IMR-90 (cell line): ENCODE data around the gene ASTN2. TPM values are rescaled to one million over a fixed set of nuclear protein-coding genes. Genes with fewer than 3 reads are reported as not detected.

ENCODE experiments used
- ATAC-seq: fragments of 200-7000 bp; cut with Tn5 transposase; 2 replicates; pipeline ENCODE4 v1.9.1; 2020; ENCODE audit warnings: low read depth, mild to moderate bottlenecking, moderate library complexity
- BruUV-seq: library from RNA; stranded (reverse); fragments of 400-500 nt; replicated peaks from 2 replicates; lab custom pipeline; 2021; lab: Mats Ljungman, UMichigan
- CTCF ChIA-PET: fragments of 300-600 bp; formaldehyde crosslinking; extraction: SDS; loops from one replicate; lab custom pipeline; 2021; ENCODE audit warnings: antibody characterized with exemption; lab: Yijun Ruan, JAX
- POLR2A ChIA-PET: fragments of 300-600 bp; sonication (Branson Sonifier 250); formaldehyde crosslinking; loops from one replicate; lab custom pipeline; 2022; ENCODE audit warnings: antibody characterized with exemption; ENCODE audit not compliant: unreplicated experiment; lab: Charles Lee
- DNase-seq: peaks from one replicate; pipeline ENCODE4 v3.0.0; 2013
- H2AFZ ChIP-seq: replicated peaks from 2 replicates; pipeline ENCODE3; 2013; ENCODE audit warnings: low read length, mild to moderate bottlenecking; ENCODE audit not compliant: poor library complexity
- H2AK5ac ChIP-seq: 2 replicates; pipeline ENCODE4 v1.6.1; 2013; ENCODE audit warnings: low read depth, low read length, inconsistent platforms
- H2AK9ac ChIP-seq: replicated peaks from 2 replicates; pipeline ENCODE3; 2013; ENCODE audit warnings: mild to moderate bottlenecking, low read depth, low read length, moderate library complexity; ENCODE audit not compliant: poor library complexity
- H2BK120ac ChIP-seq: 2 replicates; pipeline ENCODE4 v1.6.1; 2013; ENCODE audit warnings: low read depth, low read length, inconsistent platforms
- H2BK15ac ChIP-seq: 3 replicates; pipeline ENCODE4 v1.6.1; 2013; ENCODE audit warnings: low read depth, low read length, inconsistent platforms
- H2BK20ac ChIP-seq: 2 replicates; pipeline ENCODE4 v1.6.1; 2013; ENCODE audit warnings: low read depth, mild to moderate bottlenecking, inconsistent platforms, low read length, moderate library complexity
- H2BK5ac ChIP-seq: 2 replicates; pipeline ENCODE4 v1.6.1; 2013; ENCODE audit warnings: mild to moderate bottlenecking, low read depth, low read length, inconsistent platforms; ENCODE audit not compliant: poor library complexity, severe bottlenecking
- H3K14ac ChIP-seq: replicated peaks from 2 replicates; pipeline ENCODE4 v1.6.1; 2013; ENCODE audit warnings: low read depth, low read length, inconsistent platforms
- H3K18ac ChIP-seq: 2 replicates; pipeline ENCODE4 v1.6.1; 2013; ENCODE audit warnings: low read depth, low read length, control low read depth
- H3K23ac ChIP-seq: 2 replicates; pipeline ENCODE4 v1.6.1; 2013; ENCODE audit warnings: low read depth, low read length, inconsistent platforms
- H3K27ac ChIP-seq: 2 replicates; pipeline ENCODE4 v1.5.1; 2013; ENCODE audit warnings: mild to moderate bottlenecking, control low read depth, low read length; ENCODE audit not compliant: insufficient read depth
- H3K27me3 ChIP-seq: 2 replicates; pipeline ENCODE4 v1.6.1; 2013; ENCODE audit warnings: low read length; ENCODE audit not compliant: control insufficient read depth, insufficient read depth
- H3K36me3 ChIP-seq: 2 replicates; pipeline ENCODE4 v1.6.1; 2013; ENCODE audit warnings: low read length, mixed read lengths; ENCODE audit not compliant: control insufficient read depth, insufficient read depth
- H3K4ac ChIP-seq: 2 replicates; pipeline ENCODE4 v1.6.1; 2013; ENCODE audit warnings: low read depth, low read length, inconsistent platforms
- H3K4me1 ChIP-seq: 2 replicates; pipeline ENCODE4 v1.6.1; 2013; ENCODE audit warnings: low read length, mixed read lengths; ENCODE audit not compliant: control insufficient read depth, insufficient read depth
- H3K4me2 ChIP-seq: 2 replicates; pipeline ENCODE4 v1.6.1; 2013; ENCODE audit warnings: low read depth, mild to moderate bottlenecking, control low read depth, low read length, moderate library complexity
- H3K4me3 ChIP-seq: 2 replicates; pipeline ENCODE4 v1.5.1; 2013; ENCODE audit warnings: low read depth, mild to moderate bottlenecking, control low read depth, low read length, moderate library complexity; ENCODE audit not compliant: insufficient read depth
- H3K56ac ChIP-seq: 2 replicates; pipeline ENCODE4 v1.6.1; 2013; ENCODE audit warnings: low read length, inconsistent platforms; ENCODE audit not compliant: insufficient read depth; ENCODE audit errors: extremely low read depth
- H3K79me1 ChIP-seq, 2 experiments: 2 replicates each; pipeline ENCODE4 v1.6.1; 2013; ENCODE audit warnings: low read length in 2 of 2, inconsistent platforms in 1 of 2, low read depth in 1 of 2
- H3K9ac ChIP-seq: 2 replicates; pipeline ENCODE4 v1.6.1; 2013; ENCODE audit warnings: low read depth, low read length, control low read depth
- H3K9me1 ChIP-seq: 2 replicates; pipeline ENCODE4 v1.6.1; 2013; ENCODE audit warnings: low read length, inconsistent platforms; ENCODE audit not compliant: insufficient read depth
- H3K9me3 ChIP-seq: 2 replicates; pipeline ENCODE4 v1.6.1; 2013; ENCODE audit warnings: low read length; ENCODE audit not compliant: control insufficient read depth, insufficient read depth
- H4K20me1 ChIP-seq: 2 replicates; pipeline ENCODE4 v1.6.1; 2013; ENCODE audit warnings: low read length, inconsistent platforms; ENCODE audit not compliant: insufficient read depth
- H4K5ac ChIP-seq: 2 replicates; pipeline ENCODE4 v1.6.1; 2013; ENCODE audit warnings: mild to moderate bottlenecking, low read depth, low read length, control low read depth
- H4K8ac ChIP-seq, 2 experiments: 2 replicates each; pipeline ENCODE4 v1.6.1; 2013; ENCODE audit warnings: low read depth in 2 of 2, low read length in 2 of 2, control low read depth in 1 of 2, inconsistent platforms in 1 of 2
- H4K91ac ChIP-seq: 2 replicates; pipeline ENCODE4 v1.6.1; 2013; ENCODE audit warnings: low read depth, low read length, inconsistent platforms; ENCODE audit not compliant: insufficient read depth
- RAD21 ChIP-seq: IDR thresholded peaks from 2 replicates; pipeline ENCODE4 v1.6.1; 2012; ENCODE audit warnings: low read length, improper control_type of control experiment
- SMC3 ChIP-seq: fragments of 150-350 bp; IDR thresholded peaks from 2 replicates; pipeline ENCODE4 v1.6.1; 2016; ENCODE audit warnings: low read depth, mild to moderate bottlenecking, antibody characterized with exemption, low read length, moderate library complexity
- WGBS, 2 experiments: methylation state at CpG; one replicate each; pipeline versions ENCODE4 v1.1.5 to v1.1.7; 2013; ENCODE audit warnings: missing lambda C conversion rate in 2 of 2; ENCODE audit not compliant: insufficient read length in 1 of 2; ENCODE audit errors: extremely low coverage in 2 of 2; 5-methylcytosine and 5-hydroxymethylcytosine counted together
- dilution Hi-C: fragments of 300-500 bp; cut with HindIII; formaldehyde crosslinking; loops from one replicate; pipeline ENCODE4 v1.14.3; 2018; ENCODE audit warnings: low sequenced_read_pairs; ENCODE audit not compliant: unreplicated experiment
- in situ Hi-C: fragments of 300-500 bp; cut with MboI; formaldehyde crosslinking; loops from 3 replicates; pipeline ENCODE4 v1.14.3; 2019; ENCODE audit warnings: low sequenced_read_pairs, inconsistent platforms, mixed read lengths
- intact Hi-C: fragments of 100-400 bp; cut with micrococcal nuclease; formaldehyde crosslinking; loops from 2 replicates; pipeline ENCODE4 v1.10.0; 2022
- polyA plus RNA-seq, 3 experiments: library from polyadenylated mRNA; depleted of rRNA; stranded (reverse); fragments of >200 nt; gene quantifications; 2 replicates each; pipeline ENCODE4 v1.2.3, GENCODE V29; 2012; ENCODE audit warnings: low replicate concordance in 1 of 3
- total RNA-seq: library from RNA; depleted of rRNA; stranded (reverse); fragments of >200 nt; gene quantifications from 2 replicates; pipeline ENCODE4 v1.2.3, GENCODE V29; 2012
- TF ChIP-seq, protein P1 (sequence below): fragments of 150-350 bp; IDR thresholded peaks from 2 replicates; pipeline ENCODE4 v1.6.1; 2017; ENCODE audit warnings: mild to moderate bottlenecking, antibody characterized with exemption, low read length, low read depth

Gene ASTN2
- total and polyA plus RNA-seq, 2 of the 4 experiments (the other 2 are of a cell fraction): 3.8 to 6.8 TPM

DNA sequence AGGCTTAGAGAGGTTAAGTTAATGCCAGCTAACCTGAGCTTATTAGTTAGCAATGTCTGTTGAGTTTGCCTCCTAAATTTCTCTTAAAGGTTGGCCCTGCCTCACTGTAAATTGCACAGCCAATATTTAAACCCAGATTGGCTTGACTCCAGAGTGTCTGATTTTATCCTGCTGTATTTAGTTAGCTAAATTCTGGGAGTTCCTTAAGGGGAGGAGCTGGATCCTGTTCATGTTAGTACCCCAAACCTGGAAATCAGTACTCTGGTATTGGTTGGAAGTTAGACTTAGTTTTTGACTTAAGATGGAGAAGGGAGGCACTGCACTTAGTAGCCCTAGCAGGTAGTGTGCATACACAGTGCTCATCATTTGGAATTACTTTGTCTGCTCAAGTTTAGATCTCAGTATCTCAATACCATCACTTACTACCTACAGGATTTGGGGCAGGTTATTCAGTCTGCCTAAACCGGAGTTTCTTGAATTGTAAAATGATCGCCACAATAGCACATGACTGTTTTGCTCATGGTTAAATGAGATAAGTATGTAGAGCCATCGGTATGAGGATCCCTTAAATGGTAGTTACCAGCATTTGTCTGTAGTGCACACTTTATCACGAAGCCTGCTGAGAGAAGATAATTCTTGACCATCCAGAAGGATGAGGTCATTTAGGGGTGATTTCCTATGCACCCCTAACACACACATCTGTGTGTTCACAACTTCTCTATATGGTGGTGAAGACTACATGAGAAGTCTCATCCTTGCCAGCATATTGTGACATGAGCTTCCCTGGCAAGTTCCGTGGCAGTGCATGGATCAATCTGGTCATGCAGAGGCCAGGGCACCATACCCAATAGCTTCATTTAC, 992.5 kb downstream of the ASTN2 start:
- Histone ChIP-seq H4K5ac (no peak overlapping the region), H4K8ac (no peak overlapping the region), H3K23ac (no peak overlapping the region), H3K4me2 (no peak overlapping the region), H3K4ac (no peak overlapping the region), H2BK120ac (no peak overlapping the region), H3K56ac (no peak overlapping the region), H3K18ac (no peak overlapping the region), H3K79me1 (no peaks in the 10 kb centered on the region), H3K27ac (no peak overlapping the region), H3K4me3 (no peak overlapping the region), H4K91ac (no peak overlapping the region), H2AFZ (no peak overlapping the region), H3K9me3 (no peaks in the 10 kb centered on the region), H3K27me3 (no peaks in the 10 kb centered on the region), H3K14ac (no peak overlapping the region), H4K20me1 (no peaks in the 10 kb centered on the region), H3K36me3 (no peaks in the 10 kb centered on the region), H2AK5ac (no peak overlapping the region), H3K9ac (no peak overlapping the region), H3K4me1 (no peaks in the 10 kb centered on the region), H2BK15ac (no peak overlapping the region), H2BK5ac (no peak overlapping the region), H3K9me1 (no peaks in the 10 kb centered on the region), H2AK9ac (no peak overlapping the region), H2BK20ac (no peak overlapping the region)
- intact Hi-C loops: no loop called here
- ATAC-seq (no peak), DNase-seq (no peak)
- POLR2A ChIA-PET: no interaction called here
- no peak for TF ChIP-seq SMC3
- TF ChIP-seq, protein P1, sequence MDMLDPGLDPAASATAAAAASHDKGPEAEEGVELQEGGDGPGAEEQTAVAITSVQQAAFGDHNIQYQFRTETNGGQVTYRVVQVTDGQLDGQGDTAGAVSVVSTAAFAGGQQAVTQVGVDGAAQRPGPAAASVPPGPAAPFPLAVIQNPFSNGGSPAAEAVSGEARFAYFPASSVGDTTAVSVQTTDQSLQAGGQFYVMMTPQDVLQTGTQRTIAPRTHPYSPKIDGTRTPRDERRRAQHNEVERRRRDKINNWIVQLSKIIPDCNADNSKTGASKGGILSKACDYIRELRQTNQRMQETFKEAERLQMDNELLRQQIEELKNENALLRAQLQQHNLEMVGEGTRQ: no peak
- TF ChIP-seq RAD21: no peak
- 100% methylated on average over 2 of the region's 5 CpGs; no CpG with 5 or more reads in 1 of the 2 experiments for WGBS, 2 experiments
- CTCF ChIA-PET: interaction anchor here (0.6 kb wide), 1 partner anchor 868 kb away, joined by 3 read pairs; no protein-coding TSS in a partner anchor
- in situ Hi-C loops: no loop called here
- BruUV-seq: no TSS peak
- dilution Hi-C loops: no loop called here
